Transverse colon (tissue), 4 donors: Measurements from ENCODE around the gene SHF. TPM values are rescaled to one million over a fixed set of nuclear protein-coding genes. Genes with fewer than 3 reads are reported as not detected.

Experiments
- DNase-seq: peaks from one replicate; pipeline ENCODE4 v3.0.0-alpha.2; 2019
- H3K27ac ChIP-seq, 4 donors: fragments of 200-600 bp; sonication (generic); 2 replicates each; pipeline ENCODE4 v1.5.1; 2016 to 2018; ENCODE audit warnings: inconsistent platforms in 4 of 4
- H3K27me3 ChIP-seq: fragments of 200-600 bp; sonication (generic); 2 replicates; pipeline ENCODE4 v1.5.1; 2017; ENCODE audit warnings: inconsistent platforms
- H3K36me3 ChIP-seq, 4 donors: fragments of 200-600 bp; sonication (generic); 2 replicates each; pipeline ENCODE4 v1.5.1; 2017 to 2019; ENCODE audit warnings: inconsistent platforms in 4 of 4
- H3K4me1 ChIP-seq, 4 donors: fragments of 200-600 bp; sonication (generic); 2 replicates each; pipeline ENCODE4 v1.5.1; 2017 to 2020; ENCODE audit warnings: inconsistent platforms in 4 of 4
- H3K4me3 ChIP-seq, 4 donors: fragments of 200-600 bp; sonication (generic); 1 replicate in 1 of 4; 2 replicates in 3 of 4; pipeline versions ENCODE4 v1.5.1 to v1.6.1; 2017 to 2019; ENCODE audit warnings: inconsistent platforms in 4 of 4
- H3K9me3 ChIP-seq, 2 donors: fragments of 200-600 bp; sonication (generic); 2 replicates each; pipeline ENCODE4 v1.5.1; 2017 to 2019; ENCODE audit warnings: inconsistent platforms in 2 of 2
- EP300 ChIP-seq: sonication (generic); formaldehyde crosslinking; IDR thresholded peaks from one replicate; pipeline ENCODE4 v1.6.1; 2017; ENCODE audit warnings: antibody characterized with exemption, low read depth
- POLR2A ChIP-seq: fragments of 450-650 bp; IDR thresholded peaks from one replicate; pipeline ENCODE4 v1.6.1; 2016; ENCODE audit warnings: antibody characterized with exemption, mild to moderate bottlenecking, moderate library complexity
- POLR2AphosphoS5 ChIP-seq, 3 donors: sonication (generic); formaldehyde crosslinking; IDR thresholded peaks; one replicate each; pipeline ENCODE4 v1.6.1; 2016; ENCODE audit warnings: antibody characterized with exemption in 3 of 3
- WGBS, 2 donors: methylation state at CpG; one replicate each; pipeline ENCODE4 v1.1.5; 2018; ENCODE audit warnings: low coverage in 1 of 2; 5-methylcytosine and 5-hydroxymethylcytosine counted together
- in situ Hi-C, 4 donors: fragments of 200-750 bp; cut with MboI; loops; one replicate each; pipeline versions ENCODE4 v1.15.0 to v1.15.1; 2017; ENCODE audit warnings: low sequenced_read_pairs in 3 of 4, low pct_ligation_motif_present in 1 of 4, low pct_unique_long_range_greater_than_20kb in 1 of 4
- intact Hi-C: fragments of 100-400 bp; cut with DNase I; formaldehyde crosslinking; loops from one replicate; pipeline ENCODE4 v1.15.1; 2023; ENCODE audit warnings: low total_unique reads
- total RNA-seq, 4 donors: library from RNA; depleted of rRNA; stranded (reverse); fragments of >200 nt; gene quantifications; one replicate each; pipeline ENCODE4 v1.1.0, GENCODE V29; 2016
- TF ChIP-seq, protein P1 (sequence below), 5 experiments: fragments of 200-600 bp in 3 of 5; fragments of 450-650 bp in 2 of 5; sonication (generic) in 3 of 5; IDR thresholded peaks; 1 replicate in 2 of 5; 2 replicates in 3 of 5; pipeline ENCODE4 v1.5.1; 2016 to 2017; ENCODE audit warnings: antibody characterized with exemption in 5 of 5, inconsistent platforms in 3 of 5, mild to moderate bottlenecking in 2 of 5, moderate library complexity in 1 of 5

Gene SHF
- total RNA-seq, 4 donors from 2014 or later = 3.7 to 9.8 (median 7.4) TPM; not detected in 1

DNA sequence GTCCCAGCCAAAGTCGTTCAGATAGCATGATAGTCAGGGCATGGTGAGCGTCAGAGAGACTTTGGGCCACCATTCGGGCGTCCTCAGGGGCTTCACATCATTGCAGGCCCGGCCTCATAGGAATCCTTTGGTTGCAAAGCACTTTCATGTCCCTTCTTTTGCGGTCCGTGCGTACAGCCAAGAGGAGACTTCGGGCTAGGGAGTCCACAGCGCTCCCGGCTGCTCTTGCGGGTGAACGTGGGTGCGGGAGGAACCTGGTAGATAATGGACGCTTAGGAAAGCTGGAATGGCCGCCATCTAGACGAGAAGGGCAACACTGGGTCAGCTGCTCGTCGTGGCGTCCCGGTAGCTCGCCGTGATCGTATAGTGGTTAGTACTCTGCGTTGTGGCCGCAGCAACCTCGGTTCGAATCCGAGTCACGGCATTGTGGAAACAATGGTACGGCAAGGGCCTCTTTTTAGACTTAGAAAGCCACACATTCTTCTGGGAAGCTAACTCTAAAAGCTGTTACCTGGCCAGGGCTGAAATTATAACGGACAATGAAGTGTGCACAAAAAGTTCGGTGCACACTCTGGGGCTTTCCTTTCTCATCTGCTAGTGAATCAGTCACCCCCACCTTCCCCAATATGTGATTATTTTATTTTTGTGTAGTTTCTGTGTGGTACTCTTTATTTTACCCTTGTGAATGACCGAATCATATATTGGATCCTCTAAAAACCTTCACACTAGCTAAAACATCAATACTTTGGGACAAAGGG, 13.2 kb upstream of the SHF start:
- Histone ChIP-seq H3K4me1 (peaks cover 0 to 9% (median 0%) of the 10 kb centered on the region in 4 donors), H3K27ac (peak overlapping the region; percentile 96 to 99 (median 98)), H3K36me3 (no peaks in the 10 kb centered on the region), H3K27me3 (no peaks in the 10 kb centered on the region), H3K4me3 (peak overlapping the region; percentile 30 to 55 (median 54)), H3K9me3 (no peaks in the 10 kb centered on the region)
- TF ChIP-seq, protein P1, sequence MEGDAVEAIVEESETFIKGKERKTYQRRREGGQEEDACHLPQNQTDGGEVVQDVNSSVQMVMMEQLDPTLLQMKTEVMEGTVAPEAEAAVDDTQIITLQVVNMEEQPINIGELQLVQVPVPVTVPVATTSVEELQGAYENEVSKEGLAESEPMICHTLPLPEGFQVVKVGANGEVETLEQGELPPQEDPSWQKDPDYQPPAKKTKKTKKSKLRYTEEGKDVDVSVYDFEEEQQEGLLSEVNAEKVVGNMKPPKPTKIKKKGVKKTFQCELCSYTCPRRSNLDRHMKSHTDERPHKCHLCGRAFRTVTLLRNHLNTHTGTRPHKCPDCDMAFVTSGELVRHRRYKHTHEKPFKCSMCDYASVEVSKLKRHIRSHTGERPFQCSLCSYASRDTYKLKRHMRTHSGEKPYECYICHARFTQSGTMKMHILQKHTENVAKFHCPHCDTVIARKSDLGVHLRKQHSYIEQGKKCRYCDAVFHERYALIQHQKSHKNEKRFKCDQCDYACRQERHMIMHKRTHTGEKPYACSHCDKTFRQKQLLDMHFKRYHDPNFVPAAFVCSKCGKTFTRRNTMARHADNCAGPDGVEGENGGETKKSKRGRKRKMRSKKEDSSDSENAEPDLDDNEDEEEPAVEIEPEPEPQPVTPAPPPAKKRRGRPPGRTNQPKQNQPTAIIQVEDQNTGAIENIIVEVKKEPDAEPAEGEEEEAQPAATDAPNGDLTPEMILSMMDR (IDR thresholded peaks at IDR 0.05) = no peak
- TF ChIP-seq POLR2AphosphoS5 (IDR thresholded peaks at IDR 0.05) (no peak), POLR2A (no peak), EP300 (no peak)
- DNase-seq = peak; percentile 85
- in situ Hi-C loops = loop anchor here in 2 of 4 donors (10.0 kb wide), 1 partner anchor 194 kb away; no protein-coding TSS in a partner anchor
- 4 to 100% methylated on average over 1 to 34 of the region's 34 CpGs for WGBS, 2 donors
- intact Hi-C loops = loop anchor here (10.0 kb wide), 1 partner anchor 84 kb away; no protein-coding TSS in a partner anchor

DNA sequence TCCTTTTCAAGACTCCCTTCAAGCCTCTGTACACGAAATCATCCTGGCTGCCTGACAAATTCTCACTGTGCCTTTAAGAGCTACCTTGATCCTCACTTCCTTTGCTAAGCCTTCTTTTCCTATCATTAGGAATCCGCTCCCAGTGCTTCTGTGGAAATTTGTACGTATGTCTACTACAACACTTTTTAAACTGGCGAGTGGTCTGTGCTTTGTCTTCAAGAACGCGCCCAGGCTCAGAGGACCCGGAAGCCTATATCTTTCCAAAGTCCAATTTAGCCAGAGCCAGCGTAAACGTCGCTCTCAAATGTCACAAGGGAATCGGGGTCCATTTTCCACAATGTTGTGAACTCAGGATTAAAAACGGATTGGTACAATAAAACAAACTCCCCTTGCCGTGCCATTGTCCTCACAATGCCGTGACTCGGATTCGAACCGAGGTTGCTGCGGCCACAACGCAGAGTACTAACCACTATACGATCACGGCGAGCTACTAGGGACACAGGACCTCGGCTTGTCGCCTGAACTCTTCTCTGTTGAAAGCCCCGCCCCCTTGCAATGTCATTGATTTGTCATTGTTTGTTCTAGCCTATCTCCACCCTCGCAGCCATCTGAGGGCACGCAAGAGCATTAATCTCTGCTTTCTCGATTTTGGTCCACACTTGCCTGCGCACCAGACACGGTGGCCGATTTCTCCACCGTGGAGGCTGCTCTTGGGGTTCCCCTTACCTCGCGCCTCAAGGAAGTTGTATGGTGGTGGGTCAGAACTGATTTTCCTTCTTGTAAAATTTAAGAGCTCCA, 12.4 kb upstream of the SHF start:
- intact Hi-C loops (loop anchor here (10.0 kb wide), 1 partner anchor 85 kb away; no protein-coding TSS in a partner anchor), in situ Hi-C loops (loop anchor here in 2 of 4 donors (10.0 kb wide), 1 partner anchor 195 kb away; no protein-coding TSS in a partner anchor)
- 0 to 1% methylated on average over 4 to 34 of the region's 34 CpGs for WGBS, 2 donors

DNA sequence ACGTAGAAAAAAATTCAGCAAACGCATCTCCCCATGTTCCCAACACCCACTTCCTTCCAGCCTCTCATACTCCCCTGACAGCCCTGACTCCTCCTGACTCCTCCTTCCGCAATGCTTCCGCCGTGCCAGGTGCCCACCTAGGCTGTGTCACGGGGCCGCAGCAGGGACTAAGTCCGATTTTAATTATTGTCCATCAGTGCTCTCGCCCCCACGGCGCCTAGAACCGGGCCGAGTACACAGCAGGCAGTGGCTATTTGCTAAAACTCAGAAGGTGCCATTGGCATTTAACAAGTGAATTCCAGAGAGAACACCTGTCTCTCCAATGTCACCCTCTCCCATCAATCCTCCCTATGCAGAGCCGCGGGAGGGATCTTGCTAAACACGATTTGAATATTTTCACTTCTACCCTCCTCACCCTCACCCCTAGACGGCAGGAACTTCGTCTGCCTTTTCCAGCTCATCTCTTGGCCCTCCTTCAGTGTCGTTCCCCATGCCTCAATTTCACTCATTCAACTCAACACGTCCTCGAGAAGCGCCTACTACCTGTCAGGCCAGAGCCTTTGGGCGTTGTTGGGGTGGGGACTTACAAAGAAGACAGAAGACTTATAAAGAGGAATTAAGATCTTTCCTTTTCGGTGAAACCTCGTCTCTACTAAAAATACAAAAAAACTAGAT, 11.5 kb upstream of the SHF start:
- Histone ChIP-seq H3K9me3 (no peaks in the 10 kb centered on the region), H3K4me1 (peaks cover 0 to 9% (median 0%) of the 10 kb centered on the region in 4 donors), H3K27me3 (no peaks in the 10 kb centered on the region), H3K27ac (peak overlapping the region; percentile 96 to 99 (median 98)), H3K4me3 (peak overlapping the region; percentile 17 to 55 (median 54)), H3K36me3 (no peaks in the 10 kb centered on the region)
- TF ChIP-seq, protein P1 (IDR thresholded peaks at IDR 0.05) = peak in 1 of 5 experiments; percentile 38
- no peak for TF ChIP-seq POLR2AphosphoS5 (IDR thresholded peaks at IDR 0.05)
- peak; percentile 47 for DNase-seq
- intact Hi-C loops = no loop called here
- in situ Hi-C loops = loop anchor here in 2 of 4 donors (25.0 kb wide), 2 partner anchors 188 to 413 kb away; partner anchors contain the start of gene GATM (in 2 of the 2)
- WGBS, 2 donors = 0 to 1% methylated on average over 11 to 25 of the region's 25 CpGs

More for the DNA sequence above, 12.4 kb upstream of the SHF start:
- peak overlapping the region; percentile 96 to 99 (median 98) for H3K27ac ChIP-seq
- peak overlapping the region; percentile 41 to 55 (median 54) for H3K4me3 ChIP-seq
- peak; percentile 98 for DNase-seq
- H3K4me1 ChIP-seq = peaks cover 0 to 9% (median 0%) of the 10 kb centered on the region in 4 donors
- TF ChIP-seq POLR2A = peak; percentile 97
- TF ChIP-seq, protein P1 (IDR thresholded peaks at IDR 0.05) = no peak
- TF ChIP-seq POLR2AphosphoS5 (IDR thresholded peaks at IDR 0.05) = peak; percentile 91 to 98 (median 98)
- no peaks in the 10 kb centered on the region for H3K27me3 ChIP-seq
- no peaks in the 10 kb centered on the region for H3K9me3 ChIP-seq
- no peaks in the 10 kb centered on the region for H3K36me3 ChIP-seq
